Ramos (cell line): ENCODE data around the gene FAM53C.

Source experiments
- in situ Hi-C: fragments of 300-500 bp; cut with MboI; formaldehyde crosslinking; loops from one replicate; pipeline ENCODE4 v1.14.3; 2022; ENCODE audit warnings: low sequenced_read_pairs; ENCODE audit not compliant: unreplicated experiment

The FAM53C gene

DNA sequence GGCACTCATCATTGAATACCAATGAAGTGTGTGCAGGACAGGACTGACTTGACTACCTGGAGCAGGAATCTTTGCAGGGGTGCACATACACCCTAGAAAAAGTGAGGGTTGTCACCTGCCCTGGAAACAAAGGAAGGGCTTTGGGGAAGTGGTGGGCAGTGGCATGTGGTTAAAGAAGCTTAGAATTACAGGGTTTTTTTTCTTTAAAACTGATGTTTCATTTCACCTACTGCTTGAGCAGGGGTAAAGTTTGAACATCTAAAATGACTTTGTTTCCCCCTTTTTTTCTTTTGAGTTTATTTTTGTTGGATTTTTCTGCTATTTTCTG lies 12.5 kb downstream of the FAM53C start:
- in situ Hi-C loops, result no loop called here

DNA sequence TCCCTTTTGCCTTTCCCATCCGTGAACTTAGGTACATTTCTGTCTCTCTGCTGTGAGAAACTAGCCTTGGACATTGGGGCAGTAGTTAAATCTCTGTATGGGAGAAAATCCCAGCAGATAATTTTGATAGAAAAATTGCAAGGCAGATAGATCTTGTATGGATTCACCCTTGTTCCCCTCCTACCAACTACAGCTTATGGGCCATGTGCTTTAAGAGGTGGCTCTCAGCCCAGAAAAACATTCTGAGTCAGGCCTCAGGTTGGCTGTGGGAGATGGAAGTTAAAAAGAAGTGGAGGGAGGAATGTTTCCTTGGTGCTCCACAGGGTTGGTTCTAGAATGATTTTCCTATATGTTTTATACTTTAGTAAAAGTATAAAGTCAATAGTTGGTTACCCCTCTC lies 13.0 kb downstream of the FAM53C start:
- in situ Hi-C loops, result no loop called here

DNA sequence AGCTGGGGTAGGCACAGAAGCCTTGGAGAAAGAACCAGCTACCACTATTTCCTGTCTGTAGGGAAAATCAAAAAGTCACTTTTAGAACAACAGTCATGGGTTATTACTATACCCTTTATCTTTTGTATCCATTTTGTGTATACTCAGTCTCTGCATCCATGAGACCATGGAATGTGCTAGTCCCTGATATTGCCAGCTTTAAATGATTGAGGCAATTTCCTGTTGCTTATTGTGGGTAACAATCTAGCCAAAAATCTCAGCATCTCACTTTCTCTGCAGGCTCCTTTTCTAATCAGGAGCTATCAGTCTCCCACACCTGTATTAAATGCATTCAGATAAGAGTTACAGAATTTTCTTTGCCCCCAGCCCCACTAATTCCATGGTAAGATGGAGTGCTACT lies 13.5 kb downstream of the FAM53C start:
- in situ Hi-C loops, result no loop called here

DNA sequence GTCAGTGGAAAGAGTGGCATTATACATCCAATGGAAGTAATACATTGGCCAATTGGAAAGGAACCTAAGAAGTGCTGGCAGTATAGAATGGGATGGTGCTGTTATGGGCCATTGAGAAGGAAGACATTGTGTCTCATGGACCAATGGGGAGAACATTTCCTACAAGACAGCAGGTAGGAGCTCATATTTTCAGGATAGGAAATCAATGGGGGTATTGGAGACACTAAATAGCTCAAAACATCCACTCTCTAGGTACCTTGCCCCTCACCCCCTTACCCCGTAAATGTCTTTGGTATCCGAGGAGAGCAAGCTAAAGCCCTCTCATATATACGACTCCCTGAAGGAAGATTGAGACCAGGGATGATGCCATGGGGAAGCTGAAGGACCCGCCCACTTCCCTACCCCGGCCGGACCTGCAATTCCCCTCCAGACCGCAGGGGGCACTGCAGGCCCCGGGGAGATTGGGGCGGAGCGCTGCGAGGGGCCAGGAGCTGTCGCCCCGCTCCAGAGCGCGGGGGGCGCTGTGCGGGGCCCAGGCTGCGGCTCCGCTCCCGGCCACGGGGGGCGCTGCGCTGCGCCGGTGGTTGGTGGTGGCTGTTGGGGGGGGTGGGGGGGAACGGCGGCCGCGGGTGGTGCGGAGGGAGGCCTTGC lies 14.1 kb downstream of the FAM53C start, which contains the start of gene KDM3B:
KDM3B (plus strand) TSS at position 615 of the 651 bp plus-strand sequence. CDS start 111 bp downstream, outside the sequence.
- in situ Hi-C loops, result no loop called here

DNA sequence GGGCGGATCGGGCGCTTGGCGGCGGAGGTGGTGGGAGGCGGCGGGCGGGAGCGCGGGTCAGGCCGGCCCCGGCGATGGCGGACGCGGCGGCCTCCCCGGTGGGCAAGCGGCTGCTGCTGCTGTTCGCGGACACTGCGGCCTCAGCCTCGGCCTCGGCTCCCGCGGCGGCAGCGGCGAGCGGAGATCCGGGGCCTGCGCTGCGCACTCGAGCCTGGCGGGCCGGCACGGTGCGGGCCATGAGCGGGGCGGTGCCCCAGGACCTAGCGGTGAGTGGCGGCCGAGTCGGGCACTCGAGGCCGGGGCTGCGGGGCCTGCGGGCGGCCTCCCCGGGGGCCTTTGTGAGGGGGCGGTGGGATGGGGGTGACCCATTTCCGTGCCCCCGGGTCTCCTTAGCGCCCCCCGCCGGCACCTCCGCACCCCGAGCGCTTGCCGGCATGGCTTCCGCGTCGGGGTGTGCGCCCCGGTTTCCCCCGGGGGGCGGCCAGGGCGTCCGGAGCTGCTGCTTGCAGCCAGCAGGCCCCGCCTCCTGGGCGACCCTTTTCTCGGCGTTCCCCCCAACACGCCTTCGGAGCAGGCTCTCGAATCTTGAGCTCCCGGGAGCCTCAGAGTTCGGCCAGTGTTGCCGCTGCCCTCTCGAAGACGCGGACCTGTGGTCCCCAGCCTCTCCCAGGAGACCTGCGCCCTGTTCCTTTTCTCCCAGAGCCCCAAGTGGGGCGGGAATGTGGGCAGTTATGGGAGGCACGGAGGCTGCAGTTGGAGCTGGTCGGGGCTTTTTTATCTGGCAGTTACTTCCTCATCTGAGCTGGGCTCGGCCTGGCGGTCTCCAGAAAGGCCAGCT lies 14.9 kb downstream of the FAM53C start:
- in situ Hi-C loops, result no loop called here

DNA sequence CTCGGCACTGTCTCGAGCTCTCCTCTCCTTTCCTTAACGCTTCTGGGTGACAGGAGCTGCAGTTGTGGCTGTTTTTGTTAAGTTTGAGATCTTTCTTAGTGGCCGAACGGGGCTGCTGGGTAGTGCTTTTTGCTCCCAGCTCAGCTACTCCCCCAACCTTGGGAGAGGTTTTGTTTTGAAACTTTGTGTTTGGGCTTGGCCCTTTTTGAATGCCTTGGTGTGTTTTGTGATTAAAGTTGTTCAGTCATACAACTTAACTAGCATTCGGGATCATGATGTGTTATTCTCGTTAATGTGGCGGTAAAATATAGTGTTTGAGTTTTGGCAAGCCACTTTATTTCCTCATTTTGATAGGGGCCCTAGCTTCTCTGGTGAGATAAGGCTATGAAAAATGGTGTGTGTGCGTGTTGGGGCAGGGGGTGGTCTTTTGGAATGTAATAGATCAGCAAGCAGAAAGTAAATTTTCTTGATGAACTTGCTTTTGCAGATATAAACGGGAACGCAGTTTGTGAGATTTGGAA lies 15.6 kb downstream of the FAM53C start:
- in situ Hi-C loops, result no loop called here

DNA sequence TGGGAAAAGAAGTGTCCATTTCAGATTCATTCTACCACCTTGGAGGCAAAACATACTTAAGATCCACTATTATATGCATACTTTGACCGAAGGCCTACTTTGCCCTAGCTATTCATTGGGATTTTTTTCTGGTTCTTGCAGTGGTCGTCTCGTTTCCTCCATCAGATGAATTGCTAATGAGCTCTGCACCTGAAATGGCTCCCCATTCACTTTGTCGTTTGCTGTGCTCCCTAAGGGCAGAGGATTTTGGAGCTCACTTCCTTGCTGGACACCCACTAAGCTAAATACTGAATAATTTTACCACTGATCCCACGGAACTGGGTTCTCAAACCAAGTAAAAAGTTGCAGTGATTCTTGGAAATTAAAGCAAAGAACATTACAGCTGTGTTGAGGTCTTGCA lies 16.3 kb downstream of the FAM53C start:
- in situ Hi-C loops, result no loop called here

DNA sequence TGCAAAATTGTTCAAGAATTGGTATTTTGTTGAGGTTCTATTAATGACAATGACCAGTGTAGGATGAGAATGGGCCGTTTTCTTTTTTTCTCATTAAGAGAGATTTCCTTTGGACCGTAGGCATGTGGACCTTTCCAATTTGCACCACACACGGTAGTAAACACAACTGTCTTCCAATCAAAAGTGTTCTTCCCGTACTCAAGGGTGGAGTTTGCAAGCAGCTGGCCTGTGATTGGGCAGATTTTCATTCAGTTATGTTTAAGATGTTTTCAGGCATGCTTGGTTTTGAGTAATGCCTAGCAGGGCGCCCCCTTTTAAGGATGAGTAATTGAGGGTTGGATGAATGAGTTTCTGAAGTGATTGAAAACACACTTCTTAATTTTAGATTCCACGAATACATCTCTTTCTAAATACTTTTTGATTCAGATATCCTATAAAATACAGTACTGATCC lies 16.9 kb downstream of the FAM53C start:
- in situ Hi-C loops, result no loop called here

DNA sequence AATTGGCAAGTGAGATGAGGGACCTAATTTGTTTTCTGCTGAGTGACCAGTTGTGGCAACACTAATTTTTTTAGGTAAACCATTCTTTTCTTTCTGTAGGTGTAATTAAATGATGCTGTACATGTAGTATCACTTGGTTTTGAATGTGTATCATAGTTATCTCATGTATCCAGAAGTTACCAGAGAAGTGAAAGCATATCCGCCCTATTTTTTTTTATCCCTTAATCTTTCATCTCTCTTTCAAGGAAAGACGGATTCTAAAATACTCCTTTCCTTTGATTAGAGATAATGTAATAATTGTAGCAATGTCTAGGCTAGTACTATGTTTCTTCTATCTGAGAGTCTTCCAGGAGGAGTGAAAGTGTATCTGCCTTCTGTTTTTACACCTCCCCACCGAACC lies 21.6 kb downstream of the FAM53C start:
- in situ Hi-C loops, result no loop called here

DNA sequence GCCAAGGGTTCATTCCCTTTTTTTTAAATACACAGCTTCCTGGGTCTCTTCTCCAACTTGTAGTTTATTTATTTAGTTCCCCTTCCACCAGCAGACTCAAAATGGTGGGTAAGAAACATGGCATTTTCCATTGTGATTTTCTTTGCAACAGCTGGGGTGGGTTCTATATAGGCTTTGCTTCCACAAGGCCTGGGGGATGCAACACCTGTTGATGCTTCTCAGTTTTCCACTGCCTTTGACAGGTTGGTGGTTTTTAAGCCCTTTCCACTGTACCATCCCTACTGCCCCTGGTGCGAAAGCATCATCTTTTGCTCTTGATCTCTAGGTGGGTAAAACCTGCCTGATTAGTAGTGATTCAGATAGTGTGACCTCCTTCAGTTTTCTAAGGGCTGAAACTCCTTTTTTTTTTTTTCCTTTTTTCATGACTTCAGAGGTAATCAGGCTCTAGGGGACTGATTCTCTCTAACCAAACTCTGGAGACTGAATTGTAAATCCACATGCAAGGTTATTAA lies 22.9 kb downstream of the FAM53C start:
- in situ Hi-C loops, result no loop called here

DNA sequence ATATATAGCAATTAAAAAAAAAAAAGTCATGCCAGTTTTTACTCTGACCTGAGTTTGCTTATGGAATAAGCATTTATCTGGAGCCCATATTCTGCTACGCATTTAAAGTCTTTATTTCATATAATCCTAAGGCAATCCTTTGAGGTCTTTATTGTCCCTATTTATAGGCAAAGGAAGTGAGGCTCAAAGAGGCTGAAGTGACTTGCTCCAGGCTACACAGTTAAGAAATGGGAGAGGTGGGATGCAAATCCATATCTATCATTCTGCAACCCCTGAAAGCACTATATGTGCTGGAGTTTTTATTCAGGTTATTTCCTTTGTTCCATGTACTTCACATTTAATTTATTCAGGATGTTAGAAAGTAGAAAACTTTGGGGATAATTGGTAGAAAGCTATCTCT lies 26.5 kb downstream of the FAM53C start:
- in situ Hi-C loops, result no loop called here

DNA sequence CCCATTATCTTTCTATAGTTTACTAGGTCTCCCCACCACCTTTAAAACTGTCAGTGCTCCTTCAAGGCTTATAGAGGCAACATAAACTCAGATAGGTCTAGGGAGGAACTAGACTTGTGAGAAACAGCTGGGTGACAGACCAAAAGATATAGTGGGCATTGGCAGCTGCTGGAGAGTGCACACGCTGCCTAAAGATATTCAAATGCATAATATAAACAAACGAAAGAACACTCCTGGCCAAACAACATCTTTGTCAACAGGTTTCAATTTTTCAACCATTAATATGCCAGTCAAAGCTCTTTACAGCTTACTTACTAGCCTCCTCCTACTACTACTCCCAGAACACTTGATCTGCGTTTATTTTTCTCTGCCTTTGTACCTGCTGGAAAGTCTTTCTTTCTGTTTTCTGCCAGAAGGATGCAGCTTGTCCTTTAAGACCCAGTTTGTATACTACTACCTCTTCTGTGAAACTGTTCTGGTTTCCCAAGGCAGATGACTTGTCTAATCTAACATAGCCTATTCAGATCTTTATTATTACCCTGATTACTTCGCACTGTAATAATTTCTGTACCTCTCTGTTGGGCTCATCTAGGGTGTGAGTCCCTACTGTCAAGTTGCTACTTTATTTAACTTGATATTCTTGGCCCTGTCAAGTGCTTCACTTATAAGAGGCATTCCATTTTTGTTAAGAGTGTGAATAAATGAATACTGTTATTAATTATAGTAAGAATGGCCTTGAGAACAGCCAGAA lies 28.7 kb downstream of the FAM53C start:
- in situ Hi-C loops, result no loop called here

DNA sequence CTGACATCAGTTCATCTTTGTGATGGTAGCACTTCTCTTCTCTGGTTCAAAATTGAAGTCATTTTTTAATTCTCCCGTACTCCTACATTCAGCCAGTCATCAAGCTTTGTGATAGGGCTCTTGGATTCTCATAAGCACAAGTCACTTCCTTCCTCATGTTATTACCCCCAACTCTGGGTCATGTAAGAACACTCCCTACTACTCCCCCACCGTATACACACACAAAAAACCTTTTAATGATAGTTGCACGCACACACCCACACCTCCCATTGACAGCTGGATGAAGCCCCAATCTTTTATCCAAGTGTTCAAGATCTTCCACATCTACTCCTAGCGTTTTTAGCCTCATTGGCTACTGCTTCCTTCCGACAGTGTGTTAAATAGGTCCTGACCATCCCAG lies 31.2 kb downstream of the FAM53C start:
- in situ Hi-C loops, result no loop called here

DNA sequence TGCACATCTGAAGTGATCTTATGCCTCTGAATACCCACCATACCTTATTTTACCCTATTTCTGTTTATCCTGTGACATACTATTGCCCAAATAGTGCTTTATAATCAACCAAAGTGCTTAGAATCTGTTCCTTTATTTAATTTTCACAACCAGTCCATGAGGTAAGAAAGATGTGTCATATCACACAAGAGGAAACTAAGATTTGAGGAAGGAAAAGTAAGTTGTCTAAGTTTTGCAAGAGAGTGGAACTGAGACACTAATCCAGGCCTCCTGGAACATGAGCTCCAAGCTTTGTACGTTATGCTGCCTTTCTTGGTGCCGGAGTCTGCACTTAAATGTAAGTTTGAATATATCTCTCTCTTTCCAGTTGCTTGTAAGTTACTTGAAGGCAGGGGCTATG lies 31.6 kb downstream of the FAM53C start:
- in situ Hi-C loops, result no loop called here

DNA sequence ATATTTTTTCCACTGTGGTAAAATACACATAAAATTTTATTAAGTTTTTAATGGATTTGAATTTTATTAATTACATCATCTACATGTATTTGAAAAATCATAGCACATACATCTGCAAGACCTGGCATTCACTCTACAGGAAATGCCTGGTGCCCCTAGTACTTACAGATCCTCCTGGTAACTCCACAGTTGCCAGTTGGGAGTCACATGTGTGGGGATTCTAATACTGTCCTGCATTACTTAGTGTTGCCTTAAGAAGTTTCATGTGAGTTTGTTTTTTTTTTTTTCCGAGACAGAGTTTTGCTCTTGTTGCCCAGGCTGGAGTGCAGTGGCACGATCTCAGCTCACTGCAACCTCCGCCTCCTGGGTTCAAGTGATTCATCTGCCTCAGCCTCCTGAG lies 32.5 kb downstream of the FAM53C start:
- in situ Hi-C loops, result no loop called here

DNA sequence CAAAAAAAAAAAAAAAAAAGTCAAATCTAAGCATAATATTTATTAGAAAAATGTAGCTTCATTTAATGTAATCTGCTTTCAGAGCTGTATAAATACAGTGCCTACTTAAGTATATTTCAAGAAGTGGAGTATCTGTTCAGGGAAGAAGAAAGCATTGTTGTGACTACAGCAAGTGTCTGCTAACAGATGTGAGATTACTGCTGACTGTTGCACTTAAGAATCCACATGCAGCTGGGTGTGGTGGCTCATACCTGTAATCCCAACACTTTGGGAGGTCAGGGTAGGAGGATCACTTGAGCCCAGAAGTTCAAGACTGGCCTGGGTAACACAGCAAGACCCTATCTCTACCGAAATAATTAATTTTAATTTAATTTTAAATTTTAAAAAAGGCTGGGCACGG lies 33.4 kb downstream of the FAM53C start:
- in situ Hi-C loops, result no loop called here

DNA sequence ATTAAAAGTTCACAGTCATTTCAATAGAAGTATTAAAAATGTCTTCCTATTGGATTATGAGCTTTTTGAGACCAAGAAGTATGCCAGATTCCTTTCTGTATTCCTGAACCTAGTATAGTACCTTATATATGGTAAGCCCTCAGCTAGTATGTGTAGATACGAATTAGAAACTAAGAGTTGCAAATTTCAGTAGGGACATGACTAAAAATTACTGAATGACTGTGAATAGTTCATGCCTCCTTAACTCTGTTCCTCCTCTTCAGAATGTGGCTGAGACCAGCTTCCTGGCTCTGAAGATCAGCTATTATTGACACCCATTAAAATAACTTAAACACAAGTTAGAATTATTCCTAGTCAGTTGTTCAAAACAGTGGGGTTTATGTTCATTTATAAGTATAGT lies 34.2 kb downstream of the FAM53C start:
- in situ Hi-C loops, result no loop called here

DNA sequence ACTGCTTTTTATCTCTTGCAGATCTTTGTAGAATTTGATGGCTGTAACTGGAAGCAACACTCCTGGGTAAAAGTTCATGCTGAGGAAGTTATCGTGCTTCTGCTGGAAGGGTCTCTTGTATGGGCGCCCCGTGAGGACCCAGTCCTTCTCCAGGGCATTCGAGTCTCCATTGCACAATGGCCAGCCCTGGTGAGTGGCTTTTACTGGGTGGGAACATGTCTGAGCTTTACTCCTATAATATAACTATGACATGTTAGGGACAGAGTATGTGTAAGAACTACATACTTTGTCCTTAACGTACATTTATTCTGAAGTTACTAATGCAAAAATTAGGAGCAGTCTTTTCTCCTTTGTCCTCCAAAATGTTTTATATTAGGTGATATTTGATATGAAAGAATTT lies 34.6 kb downstream of the FAM53C start:
- in situ Hi-C loops, result no loop called here

DNA sequence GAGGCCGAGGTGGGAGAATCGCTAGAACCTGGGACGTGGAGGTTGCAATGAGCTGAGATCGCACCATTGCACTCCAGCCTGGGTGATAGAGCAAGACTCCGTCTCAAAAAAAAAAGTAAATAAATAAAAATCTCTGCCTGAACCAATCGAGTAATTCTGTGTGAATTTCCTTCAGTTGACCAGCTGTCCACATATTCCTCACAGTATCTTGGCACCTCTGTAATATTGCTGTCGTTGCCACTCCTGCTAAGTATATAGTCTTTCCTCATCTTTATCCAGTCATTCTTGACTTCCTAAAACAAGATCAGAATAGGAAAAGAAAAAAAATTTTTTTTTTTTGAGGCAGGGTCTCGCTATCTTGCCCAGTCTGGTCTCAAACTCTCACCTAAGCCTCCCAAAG lies 44.3 kb downstream of the FAM53C start:
- in situ Hi-C loops, result no loop called here

DNA sequence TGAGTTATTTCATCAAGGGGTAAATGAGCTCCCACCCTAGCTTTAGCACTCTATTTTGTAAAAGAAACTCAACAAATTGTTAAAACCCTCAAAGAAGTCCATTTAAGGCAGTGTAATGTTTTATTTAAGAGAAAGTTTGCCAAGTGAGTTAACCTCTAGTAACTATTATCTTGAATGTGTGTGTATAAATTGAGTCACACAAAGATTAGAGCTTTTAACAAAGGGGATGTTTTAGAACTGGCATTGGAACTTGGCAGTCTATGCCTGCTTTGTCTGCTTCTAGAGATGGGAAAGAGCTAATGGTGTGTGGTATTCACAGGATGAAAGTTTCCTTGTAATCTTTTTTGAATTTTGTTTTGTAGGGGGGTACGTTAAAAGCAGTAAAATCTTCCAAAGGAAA lies 47.6 kb downstream of the FAM53C start:
- in situ Hi-C loops, result no loop called here

DNA sequence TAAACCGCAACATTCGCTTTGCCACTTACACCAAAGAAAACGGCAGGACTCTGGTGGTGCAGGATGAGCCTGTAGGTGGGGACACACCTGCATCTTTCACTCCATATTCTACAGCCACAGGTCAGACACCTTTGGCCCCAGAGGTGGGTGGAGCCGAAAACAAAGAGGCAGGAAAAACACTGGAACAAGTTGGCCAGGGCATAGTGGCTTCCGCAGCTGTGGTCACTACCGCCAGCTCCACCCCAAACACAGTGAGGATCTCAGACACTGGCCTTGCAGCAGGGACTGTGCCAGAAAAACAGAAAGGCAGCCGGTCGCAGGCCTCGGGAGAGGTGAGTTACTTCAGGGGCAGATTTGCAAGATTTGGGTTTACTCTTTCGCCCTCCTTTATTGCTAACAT lies 48.2 kb downstream of the FAM53C start:
- in situ Hi-C loops, result no loop called here
